Cardiac muscle cell (in vitro differentiated cells and primary cell): Measurements from ENCODE around the gene TTC31. TPM values are rescaled to one million over a fixed set of nuclear protein-coding genes. Genes with fewer than 3 reads are reported as not detected.
"Not testable (repeated sequence)": the region's sequence is repeated elsewhere in the genome, so short reads cannot be mapped to it uniquely, and the experiment has no call there.

ENCODE experiments used
- DNase-seq, 2 donors: peaks; one replicate each; pipeline versions ENCODE4 v3.0.0 to v3.0.0-alpha.2; 2010 to 2017; ENCODE audit warnings: low read depth in 1 of 2, low spot score in 1 of 2
- H3K27ac ChIP-seq: fragments of 200-600 bp; sonication (generic); 2 replicates; pipeline ENCODE4 v1.5.1; 2016
- H3K27me3 ChIP-seq: fragments of 200-600 bp; sonication (generic); 2 replicates; pipeline ENCODE4 v1.6.0; 2016; ENCODE audit warnings: control low read depth
- H3K36me3 ChIP-seq: fragments of 200-600 bp; sonication (generic); 2 replicates; pipeline ENCODE4 v1.5.1; 2016; ENCODE audit warnings: control low read depth
- H3K4me1 ChIP-seq: fragments of 200-600 bp; sonication (generic); 2 replicates; pipeline ENCODE4 v1.8.1; 2017; ENCODE audit warnings: low read depth, mild to moderate bottlenecking, mixed run types
- H3K4me3 ChIP-seq: fragments of 200-600 bp; sonication (generic); 2 replicates; pipeline ENCODE4 v1.5.1; 2016; ENCODE audit warnings: mild to moderate bottlenecking
- H3K9me3 ChIP-seq: fragments of 200-600 bp; sonication (generic); 2 replicates; pipeline ENCODE4 v1.5.1; 2017; ENCODE audit warnings: low read depth, mild to moderate bottlenecking, control low read depth
- polyA plus RNA-seq: library from polyadenylated mRNA; unstranded; fragments of >200 nt; fragmentation: Nextera tagmentation; extraction: Ambion mirVana; gene quantifications from 2 replicates; pipeline ENCODE4 v1.2.1, GENCODE V29; 2016
- total RNA-seq: library from RNA; depleted of rRNA; stranded (reverse); fragments of >200 nt; gene quantifications from 2 replicates; pipeline ENCODE4 v1.2.3, GENCODE V29; 2016
- TF ChIP-seq, protein P1 (sequence below): IDR thresholded peaks from 2 replicates; pipeline ENCODE4 v1.5.1; 2012; ENCODE audit warnings: low read depth, mild to moderate bottlenecking, low read length

The TTC31 gene
- total and polyA plus RNA-seq, 2 experiments from 2014 or later: 29.1 to 32.9 TPM

GRCh38 chr2:74439373-74439772, 43.5 kb upstream of the TTC31 start:
- no peaks in the 10 kb centered on the region for H3K27me3 ChIP-seq
- no peaks in the 10 kb centered on the region for H3K36me3 ChIP-seq
- no peaks in the 10 kb centered on the region for H3K9me3 ChIP-seq
- TF ChIP-seq, protein P1, sequence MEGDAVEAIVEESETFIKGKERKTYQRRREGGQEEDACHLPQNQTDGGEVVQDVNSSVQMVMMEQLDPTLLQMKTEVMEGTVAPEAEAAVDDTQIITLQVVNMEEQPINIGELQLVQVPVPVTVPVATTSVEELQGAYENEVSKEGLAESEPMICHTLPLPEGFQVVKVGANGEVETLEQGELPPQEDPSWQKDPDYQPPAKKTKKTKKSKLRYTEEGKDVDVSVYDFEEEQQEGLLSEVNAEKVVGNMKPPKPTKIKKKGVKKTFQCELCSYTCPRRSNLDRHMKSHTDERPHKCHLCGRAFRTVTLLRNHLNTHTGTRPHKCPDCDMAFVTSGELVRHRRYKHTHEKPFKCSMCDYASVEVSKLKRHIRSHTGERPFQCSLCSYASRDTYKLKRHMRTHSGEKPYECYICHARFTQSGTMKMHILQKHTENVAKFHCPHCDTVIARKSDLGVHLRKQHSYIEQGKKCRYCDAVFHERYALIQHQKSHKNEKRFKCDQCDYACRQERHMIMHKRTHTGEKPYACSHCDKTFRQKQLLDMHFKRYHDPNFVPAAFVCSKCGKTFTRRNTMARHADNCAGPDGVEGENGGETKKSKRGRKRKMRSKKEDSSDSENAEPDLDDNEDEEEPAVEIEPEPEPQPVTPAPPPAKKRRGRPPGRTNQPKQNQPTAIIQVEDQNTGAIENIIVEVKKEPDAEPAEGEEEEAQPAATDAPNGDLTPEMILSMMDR: no peak
- H3K4me3 ChIP-seq: peak overlapping the region; percentile 41
- H3K27ac ChIP-seq: peak overlapping the region; percentile 98
- peaks cover 14% of the 10 kb centered on the region for H3K4me1 ChIP-seq
- no peak for DNase-seq

DNA sequence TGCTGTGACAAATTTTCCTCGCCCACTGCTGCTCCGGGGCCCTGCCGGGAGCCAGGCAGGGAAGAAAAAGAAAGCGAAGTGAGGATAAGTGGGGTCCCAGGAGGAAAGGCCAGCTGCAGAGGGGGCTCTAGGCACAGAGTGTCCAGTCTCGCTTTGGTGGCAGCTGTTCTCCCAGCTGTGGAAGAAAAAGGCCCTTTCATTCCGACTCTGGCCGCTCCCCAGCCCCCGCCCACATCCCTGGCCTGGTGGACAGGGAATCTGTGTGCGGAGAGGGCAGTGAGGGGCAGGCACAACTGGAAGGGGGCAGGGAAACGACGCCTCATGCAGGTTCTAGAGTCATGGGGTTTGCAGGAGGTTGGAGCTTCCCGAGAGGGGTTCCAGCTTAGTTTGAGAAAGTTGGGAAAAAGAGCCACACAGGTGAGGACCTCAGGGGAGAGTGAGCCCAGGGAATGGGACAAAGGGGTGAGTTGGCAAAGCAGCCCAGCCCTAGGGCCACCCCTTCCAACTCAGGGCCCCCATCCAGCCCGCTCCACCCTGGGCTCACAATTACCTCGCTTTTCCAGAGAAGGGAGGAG, 43.0 kb upstream of the TTC31 start:
- TF ChIP-seq, protein P1: no peak
- H3K4me3 ChIP-seq: peak overlapping the region; percentile 41
- H3K27me3 ChIP-seq: no peaks in the 10 kb centered on the region
- H3K9me3 ChIP-seq: no peaks in the 10 kb centered on the region
- H3K36me3 ChIP-seq: no peaks in the 10 kb centered on the region
- peak; percentile 50 to 79 for DNase-seq
- peak overlapping the region; percentile 98 for H3K27ac ChIP-seq
- H3K4me1 ChIP-seq: peaks cover 14% of the 10 kb centered on the region

- TF ChIP-seq, protein P1: peak; percentile 13
- Histone ChIP-seq H3K4me1 (peaks cover 14% of the 10 kb centered on the region), H3K4me3 (peak overlapping the region; percentile 41), H3K27ac (peak overlapping the region; percentile 98), H3K9me3 (no peaks in the 10 kb centered on the region), H3K36me3 (no peaks in the 10 kb centered on the region), H3K27me3 (no peaks in the 10 kb centered on the region)
- peak; percentile 90 to 95 for DNase-seq
These were observed 42.3 kb upstream of the TTC31 start for GRCh38 chr2:74440378-74441169.

GRCh38 chr2:74441170-74441689, 41.7 kb upstream of the TTC31 start:
- no peak for DNase-seq

GRCh38 chr2:74441690-74442482, 41.0 kb upstream of the TTC31 start, which contains the start of gene RTKN:
Gene RTKN (minus strand): TSS chr2:74441937. CDS start chr2:74441816, 121 bp downstream.
- Histone ChIP-seq H3K27ac (peak within 1 kb of the TSS; percentile 98), H3K9me3 (no peaks in the 10 kb centered on the region), H3K4me1 (peaks cover 14% of the 10 kb centered on the region), H3K4me3 (peak within 1 kb of the TSS; percentile 41), H3K27me3 (no peaks in the 10 kb centered on the region), H3K36me3 (no peaks in the 10 kb centered on the region)
- TF ChIP-seq, protein P1: no peak
- peak; percentile 41 to 58 for DNase-seq

More at GRCh38 chr2:74441170-74441689, 41.7 kb upstream of the TTC31 start:
- peaks cover 14% of the 10 kb centered on the region for H3K4me1 ChIP-seq
- H3K9me3 ChIP-seq: no peaks in the 10 kb centered on the region
- peak overlapping the region; percentile 41 for H3K4me3 ChIP-seq
- TF ChIP-seq, protein P1: no peak
- H3K27ac ChIP-seq: peak overlapping the region; percentile 98
- H3K27me3 ChIP-seq: no peaks in the 10 kb centered on the region
- no peaks in the 10 kb centered on the region for H3K36me3 ChIP-seq

GRCh38 chr2:74442483-74443297, 40.2 kb upstream of the TTC31 start:
- not testable (repeated sequence) for H3K9me3 ChIP-seq, H3K36me3 ChIP-seq, H3K27ac ChIP-seq, H3K27me3 ChIP-seq, DNase-seq
- peaks cover 14% of the 10 kb centered on the region for H3K4me1 ChIP-seq
- peak overlapping the region; percentile 41 for H3K4me3 ChIP-seq
